Stimulated activated CD8-positive, alpha-beta memory T cell treated with anti-CD3 and anti-CD28 coated beads, Interleukin-7, amount 100 ng/mL, for 4 hours (primary cell): Measurements from ENCODE around the gene ATG7.
A peak's percentile ranks its signal among the peaks of the same experiment; 100 is the strongest.
"Not testable (repeated sequence)": the region's sequence is repeated elsewhere in the genome, so short reads cannot be mapped to it uniquely, and the experiment has no call there.

Experiments
- DNase-seq, 2 donors: peaks; one replicate each; pipeline ENCODE4 v3.0.0-alpha.2; 2020; ENCODE audit warnings: low read depth in 2 of 2

ATG7 gene

GRCh38 chr3:11250902-11251806, 21.0 kb upstream of the ATG7 start:
- peak in 1 of 2 donors; percentile 8 for DNase-seq

GRCh38 chr3:11251807-11252176, 20.4 kb upstream of the ATG7 start:
- DNase-seq = no peak

- no peak for DNase-seq
These were observed 17.3 kb upstream of the ATG7 start for GRCh38 chr3:11254876-11255275.

GRCh38 chr3:11255537-11255936, 16.7 kb upstream of the ATG7 start:
- DNase-seq = not testable (repeated sequence)

GRCh38 chr3:11258958-11259357, 13.2 kb upstream of the ATG7 start:
- no peak for DNase-seq

- no peak for DNase-seq
These were observed 11.7 kb upstream of the ATG7 start for GRCh38 chr3:11260460-11260859.

- DNase-seq = no peak
These were observed 3.2 kb upstream of the ATG7 start for GRCh38 chr3:11269007-11269406.

GRCh38 chr3:11272906-11273574, 843 bp downstream of the ATG7 start:
- DNase-seq = no peak

- DNase-seq = no peak
These were observed 1.7 kb downstream of the ATG7 start for GRCh38 chr3:11273891-11274291.

GRCh38 chr3:11274566-11275142, 2.5 kb downstream of the ATG7 start:
- no peak for DNase-seq

- DNase-seq = no peak
These were observed 3.7 kb downstream of the ATG7 start for GRCh38 chr3:11275926-11276325.

GRCh38 chr3:11276901-11277300, 4.7 kb downstream of the ATG7 start:
- no peak for DNase-seq

GRCh38 chr3:11282250-11283138, 10.3 kb downstream of the ATG7 start:
- no peak for DNase-seq

- DNase-seq = no peak
These were observed 10.9 kb downstream of the ATG7 start for GRCh38 chr3:11283139-11283475.

GRCh38 chr3:11284011-11284410, 11.8 kb downstream of the ATG7 start:
- DNase-seq = no peak

GRCh38 chr3:11285471-11285870, 13.3 kb downstream of the ATG7 start:
- no peak for DNase-seq

GRCh38 chr3:11287404-11287803, 15.2 kb downstream of the ATG7 start:
- DNase-seq = no peak

GRCh38 chr3:11288021-11288491, 15.9 kb downstream of the ATG7 start:
- DNase-seq = no peak

- no peak for DNase-seq
These were observed 16.8 kb downstream of the ATG7 start for GRCh38 chr3:11288786-11289637.

- DNase-seq = no peak
These were observed 17.7 kb downstream of the ATG7 start for GRCh38 chr3:11289864-11290263.
